K562 (cell line): Measurements from ENCODE around the gene VASH1. TPM values are rescaled to one million over a fixed set of nuclear protein-coding genes. Genes with fewer than 3 reads are reported as not detected.

Experiments used
- ASH1L ChIP-seq: fragments of 450-650 bp; IDR thresholded peaks from 2 replicates; pipeline ENCODE4 v1.6.1; 2018; ENCODE audit warnings: borderline replicate concordance, mild to moderate bottlenecking, low read depth; ENCODE audit not compliant: partially characterized antibody
- ATF4 ChIP-seq: fragments of 450-650 bp; formaldehyde crosslinking; IDR thresholded peaks from 2 replicates; pipeline ENCODE4 v1.4.0; 2022; ENCODE audit warnings: mild to moderate bottlenecking, moderate library complexity
- CREM ChIP-seq: IDR thresholded peaks from 2 replicates; pipeline ENCODE4 v1.6.1; 2014; ENCODE audit warnings: antibody characterized with exemption, low read depth
- DDX20 ChIP-seq: fragments of 450-650 bp; IDR thresholded peaks from 2 replicates; pipeline ENCODE4 v1.6.1; 2016; ENCODE audit warnings: missing genetic modification characterization, low read depth, mild to moderate bottlenecking, missing compliant biosample characterization, moderate library complexity
- ELF2 ChIP-seq: fragments of 250-450 bp; sonication (Bioruptor Pico); IDR thresholded peaks from 2 replicates; pipeline ENCODE4 v1.5.0; 2021; ENCODE audit warnings: mild to moderate bottlenecking
- ETV5 ChIP-seq: sonication (generic); formaldehyde crosslinking; IDR thresholded peaks from 2 replicates; pipeline ENCODE4 v1.4.0; 2020; ENCODE audit warnings: low read depth, mild to moderate bottlenecking, missing genetic modification reagents
- FOXJ3 ChIP-seq: sonication (generic); formaldehyde crosslinking; IDR thresholded peaks from 2 replicates; pipeline ENCODE4 v1.4.0; 2020; ENCODE audit warnings: mild to moderate bottlenecking, missing genetic modification reagents
- FOXP1 ChIP-seq: sonication (generic); formaldehyde crosslinking; IDR thresholded peaks from 2 replicates; pipeline ENCODE4 v1.8.0; 2022; ENCODE audit warnings: mild to moderate bottlenecking, missing genetic modification reagents
- HDGF ChIP-seq: fragments of 450-650 bp; IDR thresholded peaks from 2 replicates; pipeline ENCODE4 v1.6.1; 2016
- HOMEZ ChIP-seq: fragments of 250-450 bp; sonication (Bioruptor Pico); IDR thresholded peaks from 2 replicates; pipeline ENCODE4 v1.4.0; 2020; ENCODE audit warnings: mild to moderate bottlenecking, moderate library complexity
- KAT8 ChIP-seq: fragments of 450-650 bp; IDR thresholded peaks from 2 replicates; pipeline ENCODE4 v1.6.1; 2016; ENCODE audit warnings: low read depth, mild to moderate bottlenecking
- LEF1 ChIP-seq: fragments of 450-650 bp; IDR thresholded peaks from 2 replicates; pipeline ENCODE4 v1.6.1; 2016; ENCODE audit warnings: mild to moderate bottlenecking
- NFE2L1 ChIP-seq: fragments of 450-650 bp; IDR thresholded peaks from 2 replicates; pipeline ENCODE4 v1.6.1; 2016; ENCODE audit warnings: missing genetic modification characterization, low read depth, mild to moderate bottlenecking, missing compliant biosample characterization, moderate library complexity, borderline replicate concordance
- NFIC ChIP-seq: fragments of 450-650 bp; IDR thresholded peaks from 2 replicates; pipeline ENCODE4 v1.6.1; 2017; ENCODE audit warnings: mild to moderate bottlenecking, inconsistent platforms
- NRF1 ChIP-seq, 2 experiments: fragments of 450-650 bp; IDR thresholded peaks in 1 of 2; conservative IDR thresholded peaks in 1 of 2; 2 replicates each; pipeline ENCODE4 v1.6.1; 2014; ENCODE audit warnings: mild to moderate bottlenecking in 2 of 2
- RBM14 ChIP-seq: fragments of 200-400 bp; formaldehyde crosslinking; IDR thresholded peaks from 2 replicates; pipeline ENCODE4 v1.6.1; 2018; ENCODE audit warnings: low read depth, mild to moderate bottlenecking, low read length, moderate library complexity, borderline replicate concordance; ENCODE audit not compliant: insufficient read depth
- SMARCB1 ChIP-seq: IDR thresholded peaks from 2 replicates; pipeline ENCODE4 v1.6.1; 2011; ENCODE audit warnings: improper control_type of control experiment, low read depth; ENCODE audit not compliant: insufficient read length
- SPI1 ChIP-seq: IDR thresholded peaks from 2 replicates; pipeline ENCODE4 v1.6.1; 2011; ENCODE audit warnings: low read depth, low read length, control low read depth, borderline replicate concordance
- USF1 ChIP-seq: sonication (generic); formaldehyde crosslinking; IDR thresholded peaks from 2 replicates; pipeline ENCODE4 v1.9.0; 2022; ENCODE audit warnings: mild to moderate bottlenecking, missing genetic modification reagents
- ZBTB17 ChIP-seq: fragments of 450-650 bp; formaldehyde crosslinking; IDR thresholded peaks from 2 replicates; pipeline ENCODE4 v1.4.0; 2020; ENCODE audit warnings: mild to moderate bottlenecking
- ZNF165 ChIP-seq: fragments of 250-450 bp; sonication (Bioruptor Pico); IDR thresholded peaks from 2 replicates; pipeline ENCODE4 v1.4.0; 2020; ENCODE audit warnings: borderline replicate concordance
- ZNF507 ChIP-seq: conservative IDR thresholded peaks from 2 replicates; pipeline ENCODE4 v1.6.1; 2017; ENCODE audit warnings: missing genetic modification characterization, missing compliant biosample characterization
- ZNF586 ChIP-seq: fragments of 450-650 bp; formaldehyde crosslinking; conservative IDR thresholded peaks from 2 replicates; pipeline ENCODE4 v1.4.0; 2020; ENCODE audit warnings: mild to moderate bottlenecking, moderate library complexity
- ZNF740 ChIP-seq, 3 experiments: fragments of 200-800 bp in 1 of 3; sonication (Bioruptor generic) in 1 of 3; sonication (generic) in 1 of 3; formaldehyde crosslinking in 1 of 3; IDR thresholded peaks; 2 replicates each; pipeline versions ENCODE4 v1.6.1 to v1.8.0; 2016 to 2022; ENCODE audit warnings: mild to moderate bottlenecking in 2 of 3, missing compliant biosample characterization in 2 of 3, missing genetic modification characterization in 2 of 3, missing genetic modification reagents in 1 of 3
- polyA plus RNA-seq, 8 experiments: library from polyadenylated mRNA; depleted of rRNA in 4 of 8; stranded (reverse) in 5 of 8; unstranded in 3 of 8; fragments of >200 nt; fragmentation: Nextera tagmentation in 2 of 8; fragmentation: Illumina TruSeq in 1 of 8; extraction: Ambion mirVana in 2 of 8; extraction: Trizol in 1 of 8; gene quantifications; 2 replicates each; pipeline versions ENCODE4 v1.2.1 to v1.2.3, GENCODE V29; 2011 to 2014; ENCODE audit warnings: inconsistent platforms in 1 of 8, missing spikeins in 1 of 8
- total RNA-seq, 7 experiments: library from RNA; depleted of rRNA in 6 of 7; stranded (reverse); fragments of >200 nt in 6 of 7; fragmentation: Illumina TruSeq in 2 of 7; extraction: Trizol in 2 of 7; gene quantifications; 2 replicates each; pipeline versions ENCODE4 v1.2.1 to v1.2.3, GENCODE V29; 2011 to 2021; ENCODE audit warnings: low replicate concordance in 1 of 7

VASH1 gene
- total and polyA plus RNA-seq, 9 of the 15 experiments (the other 6 are each of a cell fraction or from before 2014, with no cell fraction given): 0.01 to 0.43 (median 0.13) TPM; not detected in 1

- TF ChIP-seq FOXP1: no peak
- TF ChIP-seq SPI1: 0 out of 2 replicates have a peak, but pooled peaks have one; percentile 16
- no peak for TF ChIP-seq HDGF
- no peak for TF ChIP-seq FOXJ3 (CRISPR knock-in tag)
- TF ChIP-seq ATF4 (CRISPR knock-in tag): no peak
- TF ChIP-seq ZNF740 (CRISPR knock-in tag; IDR thresholded peaks at IDR 0.05): no peak
- no peak for TF ChIP-seq ZNF740 (tag; IDR thresholded peaks at IDR 0.05)
- TF ChIP-seq NFE2L1: no peak
- no peak for TF ChIP-seq SMARCB1
- peak; percentile 27; the same call in 1 of the 2 replicates for TF ChIP-seq NFIC
- peak; percentile 96 for TF ChIP-seq USF1 (CRISPR knock-in tag)
- TF ChIP-seq ASH1L: no peak
- TF ChIP-seq ZBTB17 (CRISPR knock-in tag): no peak
- no peak for TF ChIP-seq DDX20 (tag)
- no peak for TF ChIP-seq ELF2 (CRISPR knock-in tag)
- no peak for TF ChIP-seq RBM14
- TF ChIP-seq HOMEZ (CRISPR knock-in tag): no peak
- no peak for TF ChIP-seq ETV5 (CRISPR knock-in tag)
- TF ChIP-seq ZNF507 (tag): no peak
- TF ChIP-seq NRF1 (conservative IDR thresholded peaks at IDR 0.05 in 1 of 2, IDR thresholded peaks at IDR 0.05 in 1 of 2): peak; percentile 83 to 88
- no peak for TF ChIP-seq ZNF165 (CRISPR knock-in tag)
- TF ChIP-seq KAT8: no peak
- peak; percentile 85 for TF ChIP-seq CREM
- TF ChIP-seq LEF1: no peak
- TF ChIP-seq ZNF586 (CRISPR knock-in tag): no peak
Observed at GRCh38 chr14:76812422-76813383, 51.4 kb downstream of the VASH1 start, which contains the start of gene ANGEL1 (continued).
